Measurements from ENCODE around the gene CDCA5.

CDCA5 gene

DNA sequence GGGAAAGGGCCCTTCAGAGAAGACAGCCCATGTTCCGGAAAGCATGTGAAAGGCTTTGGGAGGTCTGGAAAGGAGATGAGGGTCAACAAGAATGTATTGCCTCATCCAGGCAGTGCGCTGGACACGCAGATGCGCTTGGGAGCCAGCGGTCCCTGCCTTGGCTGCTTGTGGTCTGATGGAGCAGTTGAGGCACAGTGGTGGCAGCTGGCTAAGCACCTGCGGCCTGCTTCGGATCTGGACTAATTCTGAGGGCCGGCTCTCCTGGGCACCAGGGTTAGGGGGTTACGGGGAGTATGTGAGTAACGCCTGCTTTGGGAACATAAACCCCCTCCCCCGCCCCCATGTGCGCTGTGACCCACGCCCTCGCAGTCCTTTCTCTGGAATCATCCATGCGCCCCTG, 23.2 kb upstream of the CDCA5 start:
- no peak for DNase-seq (ENCODE audit: low spot score)

- no peak for DNase-seq (ENCODE audit: low spot score)
Measured at GRCh38 chr11:65104628-65105027, 20.8 kb upstream of the CDCA5 start.

- no peak for DNase-seq (ENCODE audit: low spot score)
Measured at GRCh38 chr11:65103476-65103875, 19.6 kb upstream of the CDCA5 start.

DNA sequence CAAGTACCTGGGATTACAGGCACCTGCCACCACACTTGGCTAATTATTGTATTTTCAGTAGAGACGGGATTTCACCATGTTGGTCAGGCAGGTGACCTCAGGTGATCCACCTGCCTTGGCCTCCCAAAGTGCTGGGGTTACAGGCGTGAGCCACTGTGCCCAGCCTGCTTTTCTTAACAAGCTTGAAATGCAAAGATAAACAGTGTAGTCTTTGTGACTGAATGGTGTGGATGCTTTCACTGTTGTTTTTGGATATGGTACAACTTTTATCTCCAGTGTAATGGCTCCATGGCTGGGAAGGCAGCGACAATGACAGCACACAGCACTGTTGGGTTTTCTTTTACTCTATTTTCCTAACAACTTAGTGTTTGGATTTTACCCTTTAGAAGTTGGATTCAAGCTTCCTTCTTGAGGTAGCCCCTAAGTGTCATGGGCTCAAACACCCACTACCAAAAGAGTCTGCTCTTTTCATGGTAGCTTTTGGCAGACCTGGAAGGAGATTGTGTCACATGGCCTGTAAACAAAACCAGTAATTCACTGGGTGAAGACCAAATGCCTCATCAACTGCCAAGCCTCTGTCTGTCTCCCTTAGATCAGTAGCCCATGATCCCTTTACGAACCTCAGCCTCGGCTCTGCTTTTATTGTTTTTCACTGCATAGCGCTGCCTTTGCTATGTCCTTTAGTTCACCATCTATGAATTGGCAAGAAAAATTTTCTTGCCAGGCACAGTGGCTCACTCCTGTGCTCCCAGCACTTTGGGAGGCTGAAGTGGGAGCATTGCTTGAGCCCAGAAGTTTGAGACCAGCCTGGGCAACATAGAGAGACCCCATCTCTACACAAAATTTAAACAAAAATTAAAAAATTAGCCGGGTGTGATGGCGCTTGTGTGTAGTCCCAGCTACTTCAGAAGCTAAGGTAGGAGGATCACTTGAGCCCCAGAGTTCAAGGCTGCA, 18.6 kb upstream of the CDCA5 start:
- DNase-seq (ENCODE audit: low spot score), result no peak

DNA sequence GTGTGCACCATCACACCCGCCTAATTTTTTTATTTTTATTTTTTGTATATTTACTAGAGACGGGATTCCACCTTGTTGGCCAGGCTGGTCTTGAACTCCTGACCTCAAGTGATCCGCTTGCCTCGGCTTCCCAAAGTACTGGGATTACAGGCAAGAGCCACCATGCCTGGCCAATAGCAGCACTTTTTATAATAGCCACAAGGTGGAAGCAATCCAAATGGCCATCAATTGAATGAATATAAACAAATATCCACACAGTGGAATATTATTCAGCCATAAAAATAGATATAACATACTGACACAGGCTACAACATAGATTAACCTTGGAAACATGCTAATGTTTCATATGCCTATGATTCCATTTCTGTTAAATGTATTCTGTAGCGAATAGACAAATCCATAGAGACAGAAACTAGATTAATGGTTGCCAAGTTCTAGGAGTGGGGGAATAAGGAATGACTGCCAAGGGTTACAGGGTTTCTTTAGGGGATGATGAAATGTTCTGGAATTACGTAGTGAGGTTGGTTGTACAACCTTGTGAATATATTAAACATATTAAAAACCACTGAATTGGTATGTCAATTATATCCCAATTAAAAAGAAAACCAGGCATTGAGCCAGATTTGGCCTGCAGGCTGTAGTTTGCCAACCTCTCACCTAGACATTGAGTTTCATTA, 17.0 kb upstream of the CDCA5 start:
- no peak for DNase-seq (ENCODE audit: low spot score)

DNA sequence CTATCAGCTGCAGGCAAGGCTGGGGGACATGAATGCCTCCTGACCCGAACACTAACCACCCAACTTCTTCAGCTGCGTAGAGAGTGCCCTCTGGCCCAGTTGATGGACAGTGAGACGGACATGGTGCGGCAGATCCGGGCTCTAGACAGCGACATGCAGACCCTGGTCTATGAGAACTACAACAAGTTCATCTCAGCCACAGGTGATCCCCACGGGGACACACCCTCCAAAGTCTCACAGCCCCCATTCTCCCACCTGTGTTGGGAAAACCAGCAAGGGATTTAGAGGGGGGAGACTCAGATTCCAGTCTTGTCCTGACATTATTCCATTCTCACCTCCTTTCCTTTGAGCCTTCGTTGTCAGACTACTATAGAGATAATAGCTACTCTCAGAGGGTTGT, 13.1 kb upstream of the CDCA5 start:
- no peak for DNase-seq (ENCODE audit: low spot score)

DNA sequence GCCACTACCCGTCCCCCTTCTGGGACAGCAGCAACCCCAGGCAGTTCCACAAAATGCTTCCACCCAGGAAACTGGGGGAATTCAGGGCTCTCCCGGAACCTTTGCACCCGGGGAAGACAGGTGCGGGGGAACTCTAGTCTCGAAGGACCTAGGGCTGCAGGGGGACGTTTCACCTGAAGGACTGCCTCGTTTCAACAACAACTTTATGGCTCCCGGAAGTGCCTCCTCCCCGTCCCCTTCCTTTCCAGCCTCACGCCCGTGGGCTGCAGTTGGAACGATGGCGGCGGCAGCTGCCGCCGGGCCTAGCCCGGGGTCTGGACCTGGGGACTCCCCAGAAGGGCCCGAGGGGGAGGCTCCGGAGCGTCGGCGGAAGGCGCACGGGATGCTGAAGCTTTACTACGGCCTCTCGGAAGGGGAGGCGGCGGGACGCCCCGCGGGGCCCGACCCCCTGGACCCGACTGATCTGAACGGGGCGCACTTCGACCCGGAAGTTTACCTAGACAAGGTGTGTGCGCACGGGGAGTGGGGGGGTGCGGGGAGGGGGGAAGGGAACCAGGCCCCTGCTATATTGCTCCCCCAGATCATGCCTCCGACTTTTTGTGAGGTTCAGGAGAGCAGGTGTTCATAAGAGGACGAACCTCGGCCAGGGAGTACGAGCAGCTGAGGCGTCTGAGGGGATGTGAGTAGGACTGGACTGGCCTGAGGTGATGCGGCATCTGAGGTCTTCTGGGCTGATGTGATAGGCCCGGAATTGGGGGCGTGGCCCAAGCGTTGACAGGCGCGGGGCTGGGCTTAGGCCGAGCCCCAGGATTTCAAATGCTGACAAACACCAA, 12.3 kb upstream of the CDCA5 start, which contains the start of gene VPS51:
TSS of gene VPS51 (plus strand) at position 241 of the 833 bp plus-strand sequence. CDS start at position 278, 37 bp downstream.
- DNase-seq (ENCODE audit: low spot score), result peak; percentile 96

DNA sequence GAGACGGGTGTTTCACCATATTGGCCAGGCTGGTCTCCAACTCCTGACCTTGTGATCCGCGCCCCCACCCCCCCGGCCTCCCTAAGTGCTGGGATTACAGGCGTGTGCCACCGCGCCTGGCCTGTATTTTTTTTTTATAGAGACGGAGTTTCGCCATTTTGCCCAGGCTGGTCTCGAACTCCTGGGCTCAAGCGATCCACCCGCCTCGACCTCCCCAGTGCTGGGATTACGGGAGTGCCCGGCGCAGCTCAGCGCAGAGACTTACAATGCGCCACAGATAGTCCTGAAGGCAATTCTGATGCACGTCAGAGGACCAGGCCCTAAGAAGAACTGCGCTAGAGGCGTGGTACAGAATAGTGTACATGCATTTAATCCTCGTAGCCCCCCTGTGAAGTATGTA, 11.6 kb upstream of the CDCA5 start:
- no peak for DNase-seq (ENCODE audit: low spot score)

DNA sequence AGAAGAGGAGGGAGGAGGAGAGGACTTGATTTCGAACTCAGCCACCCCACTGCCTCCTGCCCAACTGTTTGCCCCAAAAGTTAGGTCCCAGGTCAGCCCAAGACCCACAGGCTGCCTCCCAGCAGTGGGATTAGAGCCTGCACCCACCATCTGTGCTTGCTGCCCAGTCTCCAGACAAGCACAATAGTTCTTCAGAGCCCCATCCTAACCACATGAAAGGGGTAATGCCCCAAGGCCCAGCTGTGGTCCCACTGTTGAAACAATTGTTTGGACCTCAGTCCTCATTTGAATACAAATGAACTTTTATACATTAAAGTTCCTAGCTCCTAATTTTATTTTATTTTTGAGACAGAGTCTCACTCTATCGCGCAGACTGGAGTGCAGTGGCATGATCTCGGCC, 6.8 kb upstream of the CDCA5 start:
- no peak for DNase-seq (ENCODE audit: low spot score)

DNA sequence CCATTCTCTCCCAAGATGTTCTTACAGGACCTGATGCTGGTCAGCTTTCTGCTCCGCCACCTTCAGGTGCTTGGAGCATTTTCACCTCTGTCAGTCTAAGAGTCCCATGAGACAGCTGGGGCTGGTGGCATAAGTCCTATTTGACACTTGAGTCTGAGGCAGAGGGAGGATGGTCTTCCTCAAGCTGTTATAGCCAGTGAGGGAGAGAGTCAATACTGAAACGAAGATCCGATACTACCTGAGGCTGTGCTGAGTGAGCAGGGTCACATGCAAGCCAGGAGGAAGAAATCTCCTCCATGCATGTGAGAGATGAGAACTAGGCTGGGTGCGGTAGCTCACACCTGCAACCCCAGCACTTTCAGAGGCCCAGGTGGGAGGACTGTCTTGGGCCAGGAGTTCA, 5.8 kb upstream of the CDCA5 start:
- DNase-seq (ENCODE audit: low spot score), result no peak

DNA sequence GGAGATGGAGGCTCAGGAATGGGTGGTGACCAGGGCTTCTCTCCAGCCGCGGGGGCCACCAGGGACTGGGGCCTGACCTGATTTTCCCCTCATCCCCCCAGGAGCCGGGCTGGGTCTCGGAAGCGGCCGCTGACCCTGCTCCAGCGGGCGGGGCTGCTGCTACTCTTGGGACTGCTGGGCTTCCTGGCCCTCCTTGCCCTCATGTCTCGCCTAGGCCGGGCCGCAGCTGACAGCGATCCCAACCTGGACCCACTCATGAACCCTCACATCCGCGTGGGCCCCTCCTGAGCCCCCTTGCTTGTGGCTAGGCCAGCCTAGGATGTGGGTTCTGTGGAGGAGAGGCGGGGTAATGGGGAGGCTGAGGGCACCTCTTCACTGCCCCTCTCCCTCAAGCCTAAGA, 4.0 kb upstream of the CDCA5 start:
- DNase-seq (ENCODE audit: low spot score), result no peak

DNA sequence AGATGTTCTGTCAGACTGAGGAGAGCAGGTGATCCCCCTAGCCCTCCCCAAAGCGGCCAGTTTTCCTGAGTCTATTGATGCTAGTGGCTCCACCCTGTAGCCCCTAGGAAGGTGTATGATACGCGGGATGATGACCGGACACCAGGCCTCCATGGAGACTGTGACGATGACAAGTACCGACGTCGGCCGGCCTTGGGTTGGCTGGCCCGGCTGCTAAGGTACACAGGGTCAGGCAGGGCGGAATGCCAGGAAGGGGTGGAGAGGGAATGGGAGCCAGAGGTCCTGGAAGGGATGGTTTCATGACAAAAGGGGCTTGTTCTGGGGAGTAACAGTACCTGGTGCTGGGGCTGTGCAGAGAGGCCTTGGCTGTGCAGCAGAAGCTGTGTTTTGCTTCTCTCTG, 3.4 kb upstream of the CDCA5 start:
- DNase-seq (ENCODE audit: low spot score), result no peak

DNA sequence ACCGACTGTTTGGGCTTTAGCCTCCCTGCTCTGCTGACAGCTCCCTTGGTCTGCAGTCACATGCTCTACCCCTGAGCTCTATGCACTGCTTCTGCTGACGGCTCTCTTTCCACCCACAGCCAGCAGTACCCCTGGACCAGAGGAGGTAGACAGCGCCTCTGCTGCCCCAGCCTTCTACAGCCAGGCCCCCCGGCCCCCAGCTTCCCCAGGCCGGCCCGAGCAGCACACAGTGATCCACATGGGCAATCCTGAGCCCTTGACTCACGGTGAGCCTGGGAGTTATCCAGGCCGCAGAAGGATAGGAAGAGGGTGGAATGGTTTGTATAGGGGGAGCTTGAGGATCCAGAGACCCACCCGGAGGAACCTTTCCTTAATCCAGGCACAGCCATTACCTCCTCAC, 3.0 kb upstream of the CDCA5 start:
- DNase-seq (ENCODE audit: low spot score), result no peak

GRCh38 chr11:65085446-65085845, 1.6 kb upstream of the CDCA5 start:
- no peak for DNase-seq (ENCODE audit: low spot score)

- no peak for DNase-seq (ENCODE audit: low spot score)
Measured at GRCh38 chr11:65084598-65085375, 947 bp upstream of the CDCA5 start.

DNA sequence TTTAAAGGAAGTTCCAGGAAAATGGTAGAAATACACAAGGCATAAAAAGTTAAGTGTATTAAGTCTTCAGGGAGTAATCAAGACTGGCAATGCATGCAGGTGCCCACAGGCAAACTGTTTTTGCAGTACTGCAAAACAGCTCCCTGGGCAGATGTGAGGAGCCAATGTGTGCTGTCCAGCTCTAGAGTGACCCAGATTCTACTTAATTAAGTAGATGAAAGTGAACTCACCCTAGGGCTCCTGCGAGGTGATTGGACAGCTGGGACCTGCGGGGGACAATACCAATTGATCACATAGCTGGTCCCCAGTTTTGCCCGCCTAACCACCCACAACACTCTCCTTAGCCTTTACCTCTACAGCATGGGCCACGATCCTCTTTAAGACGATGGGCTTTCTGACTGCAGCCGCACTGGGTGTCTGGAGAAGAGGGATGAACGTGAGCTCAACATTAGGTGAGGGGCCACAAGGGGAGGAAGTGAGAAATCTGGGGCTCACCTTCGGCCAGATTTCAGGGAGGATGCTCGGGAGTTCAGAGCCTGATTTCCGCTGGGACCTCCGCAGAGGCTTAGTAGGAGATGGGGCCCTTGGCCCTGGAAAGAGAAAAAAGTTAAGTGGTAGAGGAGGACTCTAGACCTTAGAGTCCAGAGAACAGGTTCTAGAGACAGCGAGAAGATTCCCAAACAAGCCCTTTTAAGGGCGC, 556 bp downstream of the CDCA5 start:
- no peak for DNase-seq (ENCODE audit: low spot score)

DNA sequence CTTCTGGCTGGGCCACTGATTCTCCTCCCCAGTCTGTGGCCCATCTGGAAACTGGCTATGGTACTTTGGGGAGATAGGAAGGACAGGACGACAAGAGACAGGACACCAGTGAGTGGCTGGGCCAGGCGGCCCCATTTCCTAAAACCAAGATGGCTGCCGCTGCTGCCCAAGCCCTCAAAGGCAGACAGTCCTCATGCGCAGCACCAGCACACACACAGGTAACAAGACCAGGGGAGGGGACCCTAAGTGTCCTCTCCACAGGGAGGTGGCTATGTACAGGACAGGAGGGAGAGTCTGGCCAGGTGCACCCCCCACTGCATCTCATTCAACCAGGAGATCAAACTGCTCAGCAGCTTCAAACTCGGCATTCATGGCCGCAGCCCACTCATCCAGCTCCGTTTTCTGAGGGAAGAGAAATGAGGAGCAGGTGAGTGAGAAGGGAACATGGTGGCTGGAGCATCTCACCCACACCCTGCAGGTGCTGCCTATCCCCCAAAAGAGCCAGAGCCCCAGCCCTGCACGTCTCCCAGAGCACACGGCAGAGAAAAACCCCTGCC, 5.0 kb downstream of the CDCA5 start:
- DNase-seq (ENCODE audit: low spot score), result no peak

DNA sequence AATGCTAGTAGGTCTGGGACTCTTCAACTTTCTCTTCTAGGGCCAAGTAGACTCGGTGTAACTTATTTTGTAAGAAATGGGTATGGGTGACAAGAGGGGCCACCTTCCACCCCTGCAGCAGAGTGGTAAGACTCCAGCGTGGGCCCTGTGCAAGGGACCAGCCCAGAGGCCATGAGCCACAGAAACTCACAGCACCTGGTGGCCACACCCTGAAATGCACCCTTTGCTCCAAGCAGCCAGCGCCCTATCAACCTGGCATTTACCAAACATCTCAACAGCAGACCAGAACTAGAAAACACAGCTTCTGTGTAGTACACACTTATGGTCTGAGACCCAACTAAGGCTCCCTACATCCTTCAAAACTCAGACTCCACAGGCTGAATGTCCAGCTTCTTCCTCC, 5.7 kb downstream of the CDCA5 start:
- peak; percentile 77 for DNase-seq (ENCODE audit: low spot score)

DNA sequence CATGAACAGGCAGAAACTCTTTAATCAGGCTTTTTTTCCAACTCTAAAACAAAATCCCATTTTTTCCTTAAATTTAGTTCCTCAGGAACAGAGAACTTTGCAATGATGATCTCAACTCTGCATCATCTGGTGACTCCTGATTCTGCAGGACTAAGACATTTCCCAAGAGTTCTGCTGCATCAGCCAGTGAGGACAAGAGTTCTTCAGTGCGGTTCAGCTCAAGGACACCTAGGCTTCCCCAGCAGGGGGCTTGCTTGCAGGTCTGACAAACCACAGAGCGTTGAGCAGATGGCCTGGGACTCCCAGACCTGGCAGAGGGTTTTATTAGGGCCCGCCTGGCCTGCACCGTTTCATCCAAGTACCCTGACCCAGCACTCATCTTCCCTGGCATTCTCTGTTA, 6.4 kb downstream of the CDCA5 start:
- no peak for DNase-seq (ENCODE audit: low spot score)

GRCh38 chr11:65072631-65072966, 11.2 kb downstream of the CDCA5 start:
- no peak for DNase-seq (ENCODE audit: low spot score)
